ENCODE measurements around the gene CMC2.

Gene CMC2

DNA sequence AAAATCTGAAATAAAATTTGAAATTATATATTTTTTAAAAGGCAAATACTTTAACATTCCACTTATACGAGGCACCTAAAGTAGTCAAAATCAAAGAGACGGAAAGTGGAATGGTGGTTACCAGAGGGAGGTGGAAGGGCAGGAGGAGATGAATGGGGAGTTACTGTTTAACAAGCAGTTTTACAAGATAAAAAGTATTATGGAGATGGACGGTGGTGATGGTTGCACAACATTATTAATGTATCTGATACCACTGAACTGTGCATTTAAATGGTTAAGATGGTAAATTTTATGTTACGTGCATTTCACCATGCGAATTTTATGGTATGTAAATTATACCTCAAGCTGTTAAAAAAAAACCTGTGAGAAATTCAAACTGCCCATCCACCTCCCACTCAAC lies 5.4 kb downstream of the CMC2 start:
- DNase-seq = no peak

DNA sequence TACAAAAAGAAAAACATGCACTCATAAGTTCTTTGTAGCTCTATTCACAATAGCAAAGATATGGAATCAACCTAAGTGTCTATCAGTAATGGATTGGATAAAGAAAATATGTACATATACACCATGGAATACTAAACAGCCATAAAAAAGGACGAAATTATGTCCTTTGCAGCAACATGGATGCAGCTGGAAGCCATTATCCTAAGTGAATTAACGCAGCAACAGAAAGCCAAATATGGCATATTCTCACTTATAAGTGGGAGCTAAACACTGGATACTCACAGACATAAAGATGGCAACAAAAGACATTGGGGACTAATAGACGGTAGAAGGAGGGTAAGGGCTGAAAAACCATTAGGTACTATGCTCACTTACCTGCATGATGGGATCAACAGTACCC lies 5.8 kb downstream of the CMC2 start:
- DNase-seq = no peak

DNA sequence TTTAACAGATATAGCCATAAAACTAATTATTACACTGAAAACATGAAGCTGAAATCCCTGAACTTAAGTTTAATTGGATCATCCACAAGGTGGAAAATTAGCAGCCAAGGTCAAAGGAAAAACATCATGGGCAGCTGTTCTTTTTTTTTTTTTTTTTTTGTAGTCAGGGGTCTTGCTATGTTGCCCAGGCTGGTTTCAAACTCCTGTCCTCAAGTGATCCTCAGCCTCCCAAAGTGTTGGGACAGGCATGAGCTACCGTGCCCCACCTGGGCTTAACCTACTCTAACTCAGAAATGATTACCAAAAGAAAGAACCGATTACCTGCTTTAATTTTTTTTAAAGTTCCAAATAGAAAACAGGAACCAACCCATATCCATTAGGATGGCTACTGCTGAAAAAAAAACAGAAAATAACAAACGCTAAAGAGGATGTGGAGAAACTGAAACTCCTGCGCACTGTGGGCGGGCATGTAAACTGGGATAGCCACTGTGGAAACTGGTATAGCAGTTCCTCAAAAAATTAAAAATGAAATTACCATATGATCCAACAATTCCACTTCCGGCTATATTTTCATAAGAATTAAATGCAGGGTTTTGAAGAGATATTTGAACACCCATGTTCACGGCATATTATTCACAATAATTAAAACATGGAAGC lies 8.6 kb downstream of the CMC2 start:
- no peak for DNase-seq

- no peak for DNase-seq
These were observed 9.4 kb downstream of the CMC2 start for GRCh38 chr16:80997139-80997798.

GRCh38 chr16:80996688-80997138 lies 10.0 kb downstream of the CMC2 start:
- DNase-seq = no peak

DNA sequence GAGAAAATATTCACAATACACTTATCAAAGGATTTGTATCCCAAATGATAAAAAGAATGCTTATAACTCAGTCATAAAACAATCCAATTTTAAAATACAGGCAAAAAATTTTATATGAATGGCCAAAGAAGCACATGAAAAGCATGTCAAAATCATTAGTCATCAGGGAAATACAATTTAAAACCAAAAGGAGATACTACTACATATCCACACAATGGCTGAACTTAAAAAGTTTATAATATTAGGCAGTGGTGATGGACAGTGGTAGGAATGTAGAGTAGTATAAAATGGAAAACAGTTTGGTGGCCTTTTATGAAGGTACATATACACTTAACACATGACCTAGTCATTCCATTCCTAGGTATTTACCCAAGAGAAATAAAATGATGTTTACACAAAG lies 12.2 kb downstream of the CMC2 start:
- DNase-seq = no peak

- DNase-seq = no peak
These were observed 12.9 kb downstream of the CMC2 start for GRCh38 chr16:80993834-80994233.

GRCh38 chr16:80993307-80993706 lies 13.4 kb downstream of the CMC2 start:
- DNase-seq = no peak

GRCh38 chr16:80992676-80993293 lies 13.9 kb downstream of the CMC2 start:
- no peak for DNase-seq

- DNase-seq = no peak
These were observed 14.8 kb downstream of the CMC2 start for GRCh38 chr16:80991792-80992430.

DNA sequence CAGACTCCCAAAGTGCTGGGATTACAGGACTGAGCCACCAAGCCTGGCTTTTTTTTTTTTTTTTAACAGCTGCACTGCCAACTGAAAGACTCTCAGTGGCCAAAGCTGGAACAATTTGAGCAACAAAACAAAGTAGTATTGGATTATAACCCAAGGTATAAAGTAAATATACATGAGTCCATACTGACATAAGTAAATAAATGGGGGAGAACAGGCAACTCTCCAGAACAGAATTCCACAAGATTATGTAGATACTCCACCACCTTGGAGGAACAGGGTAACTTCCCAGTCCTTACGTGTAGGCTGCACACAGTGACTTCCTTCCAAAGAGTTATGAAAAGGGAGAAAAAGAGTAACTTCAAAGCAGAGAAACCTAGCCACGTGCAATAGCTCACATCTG lies 15.7 kb downstream of the CMC2 start:
- no peak for DNase-seq

DNA sequence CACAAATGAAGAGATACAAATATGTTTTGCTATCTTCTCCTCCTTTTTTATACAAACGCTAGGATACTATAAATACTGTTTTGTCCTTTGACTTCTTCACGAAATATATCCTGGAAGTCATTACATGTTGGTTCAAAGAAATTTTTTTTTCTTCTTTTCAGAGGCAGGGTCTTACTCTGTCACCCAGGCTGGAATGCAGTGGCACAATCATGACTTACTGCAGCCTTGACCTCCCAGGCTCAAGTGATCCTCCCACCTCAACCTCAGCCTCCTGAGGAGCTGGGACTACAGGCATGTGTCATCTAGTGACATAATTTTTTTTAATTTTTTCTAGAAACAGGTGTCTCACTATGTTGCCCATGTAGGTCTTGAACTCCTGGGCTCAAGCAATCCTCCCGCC lies 16.1 kb downstream of the CMC2 start:
- no peak for DNase-seq

- DNase-seq = no peak
These were observed 16.9 kb downstream of the CMC2 start for GRCh38 chr16:80989801-80990200.

DNA sequence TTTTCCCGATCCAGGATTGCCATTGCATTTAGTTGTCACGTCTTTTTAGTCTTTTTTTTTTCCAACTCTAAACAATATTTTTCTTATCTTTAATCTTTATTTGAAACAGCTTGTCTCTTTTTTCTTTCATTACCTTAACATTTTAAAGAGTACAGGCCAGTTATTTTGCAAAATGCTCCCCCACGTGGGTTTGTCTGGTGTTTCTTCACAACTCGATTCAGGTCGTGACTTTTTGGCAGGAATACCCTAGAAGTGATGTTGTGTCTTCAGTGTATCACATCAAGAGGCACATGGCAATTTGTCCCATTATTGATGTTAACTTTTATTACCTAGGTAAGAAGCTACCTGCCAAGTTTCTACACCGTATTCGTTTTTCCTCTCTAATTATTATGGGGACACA lies 17.9 kb downstream of the CMC2 start:
- DNase-seq = no peak

DNA sequence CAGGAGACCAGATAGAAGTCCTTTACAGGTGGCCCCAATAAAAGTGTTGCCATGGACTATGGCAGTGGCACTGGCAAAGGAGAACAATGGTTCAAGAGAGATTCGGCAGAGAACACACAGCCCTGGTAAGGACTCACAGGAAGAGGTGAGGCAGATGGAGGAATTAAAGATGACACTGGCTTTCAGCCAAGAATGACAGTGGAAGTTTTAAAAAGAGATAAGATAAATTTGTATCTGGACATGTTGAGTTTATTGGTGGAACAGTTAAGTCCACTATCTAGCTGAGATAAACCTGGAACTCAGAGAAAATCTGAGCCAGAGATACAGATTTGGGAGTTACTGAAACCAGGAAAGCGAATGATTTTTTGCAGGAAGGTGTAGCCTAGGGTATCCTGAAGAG lies 20.1 kb downstream of the CMC2 start:
- no peak for DNase-seq

- DNase-seq = no peak
These were observed 21.1 kb downstream of the CMC2 start for GRCh38 chr16:80985611-80986010.

DNA sequence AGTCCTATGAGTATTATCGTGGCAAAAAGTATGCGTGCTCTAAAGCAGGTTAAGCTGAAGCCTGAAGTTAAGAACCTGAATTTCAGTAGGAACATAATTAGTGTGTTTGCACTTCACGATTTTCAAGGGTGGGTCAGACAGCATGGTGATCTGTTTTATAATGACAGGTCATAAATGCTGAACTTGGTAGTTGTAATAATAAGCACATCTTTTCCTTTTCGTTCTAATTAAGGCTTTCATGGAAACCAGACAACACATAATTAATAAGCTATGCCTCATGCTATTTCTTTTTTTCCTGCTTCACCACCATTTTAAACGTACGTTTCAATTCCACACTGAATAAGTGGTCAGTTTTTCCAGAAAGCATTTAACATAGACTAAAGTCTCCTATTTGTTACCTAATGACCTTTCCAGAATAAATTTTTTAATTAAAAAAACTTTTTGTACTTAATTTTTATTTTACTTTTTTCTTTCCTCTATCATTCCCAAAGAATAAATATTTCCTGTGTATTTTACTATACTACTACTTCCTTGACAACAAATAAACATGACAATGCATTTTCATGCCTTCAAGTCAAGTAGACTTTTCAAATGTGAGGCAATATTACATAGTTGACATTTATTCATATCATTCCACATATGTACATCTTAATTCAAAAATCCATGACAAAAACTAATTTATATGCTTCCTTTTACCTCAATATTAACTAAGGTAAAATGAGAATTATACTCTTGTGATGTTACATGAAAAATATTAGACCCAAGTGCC lies 22.4 kb downstream of the CMC2 start:
- no peak for DNase-seq

GRCh38 chr16:80982646-80983045 lies 24.0 kb downstream of the CMC2 start:
- DNase-seq = no peak

GRCh38 chr16:80981103-80981502 lies 25.6 kb downstream of the CMC2 start:
- DNase-seq = no peak

- no peak for DNase-seq
These were observed 29.7 kb downstream of the CMC2 start for GRCh38 chr16:80976946-80977345.

- DNase-seq = no peak
These were observed 31.9 kb downstream of the CMC2 start for GRCh38 chr16:80974649-80975376.

- no peak for DNase-seq
These were observed 32.7 kb downstream of the CMC2 start for GRCh38 chr16:80973991-80974390.

All from stimulated activated CD4-positive, alpha-beta T cell treated with anti-CD3 and anti-CD28 coated beads, Interleukin-4, amount 100 ng/mL, for 24 hours (primary cell).